MG63 (cell line): ENCODE results near the gene CHST3. TPM values are rescaled to one million over a fixed set of nuclear protein-coding genes. Genes with fewer than 3 reads are reported as not detected.
"Not testable (repeated sequence)": the region's sequence is repeated elsewhere in the genome, so short reads cannot be mapped to it uniquely, and the experiment has no call there.

Experiments
- DNase-seq: peaks from one replicate; pipeline ENCODE4 v3.0.0-alpha.2; 2020
- H3K27me3 ChIP-seq: fragments of 250-450 bp; sonication (Bioruptor Pico); 2 replicates; pipeline ENCODE4 v1.5.1; 2020; ENCODE audit warnings: mild to moderate bottlenecking, moderate library complexity
- H3K36me3 ChIP-seq: fragments of 250-450 bp; sonication (Bioruptor Pico); 2 replicates; pipeline ENCODE4 v1.5.1; 2020; ENCODE audit warnings: mild to moderate bottlenecking, moderate library complexity
- H3K4me3 ChIP-seq: fragments of 250-450 bp; sonication (Bioruptor Pico); 2 replicates; pipeline ENCODE4 v1.5.1; 2020; ENCODE audit warnings: mild to moderate bottlenecking, moderate library complexity
- H3K9me3 ChIP-seq: fragments of 250-450 bp; sonication (Bioruptor Pico); 2 replicates; pipeline ENCODE4 v1.5.1; 2020; ENCODE audit warnings: mild to moderate bottlenecking, moderate library complexity
- total RNA-seq: library from RNA; depleted of rRNA; stranded (reverse); fragments of >200 nt; shearing (Covaris generic); gene quantifications from 2 replicates; pipeline ENCODE4 v1.2.3, GENCODE V29; 2014; ENCODE audit warnings: low replicate concordance

The CHST3 gene
- total RNA-seq, 1 experiment from 2014 or later, result 21.7 TPM

DNA sequence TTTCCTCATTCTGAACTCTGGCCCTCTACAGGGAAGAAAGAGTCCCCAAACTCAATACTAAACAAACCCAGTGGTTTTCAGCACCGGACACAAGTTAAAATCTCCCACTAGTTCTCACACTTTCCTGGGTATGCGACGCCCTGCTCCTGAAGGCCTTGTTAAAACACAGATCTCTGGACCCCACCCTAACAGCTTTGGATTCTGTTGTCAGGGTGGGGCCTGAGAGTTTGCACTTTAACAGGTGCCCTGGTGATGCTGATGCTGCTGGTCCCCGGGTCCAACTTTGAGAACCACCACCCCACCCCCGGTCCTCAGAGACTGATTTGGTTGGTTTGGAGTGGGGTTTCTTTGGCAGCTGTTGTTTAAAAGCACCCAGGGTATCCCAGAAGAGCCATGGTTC lies 61.6 kb downstream of the CHST3 start:
- DNase-seq, result no peak
- Histone ChIP-seq H3K27me3 (no peaks in the 10 kb centered on the region), H3K9me3 (no peaks in the 10 kb centered on the region), H3K4me3 (no peak overlapping the region), H3K36me3 (no peaks in the 10 kb centered on the region)

DNA sequence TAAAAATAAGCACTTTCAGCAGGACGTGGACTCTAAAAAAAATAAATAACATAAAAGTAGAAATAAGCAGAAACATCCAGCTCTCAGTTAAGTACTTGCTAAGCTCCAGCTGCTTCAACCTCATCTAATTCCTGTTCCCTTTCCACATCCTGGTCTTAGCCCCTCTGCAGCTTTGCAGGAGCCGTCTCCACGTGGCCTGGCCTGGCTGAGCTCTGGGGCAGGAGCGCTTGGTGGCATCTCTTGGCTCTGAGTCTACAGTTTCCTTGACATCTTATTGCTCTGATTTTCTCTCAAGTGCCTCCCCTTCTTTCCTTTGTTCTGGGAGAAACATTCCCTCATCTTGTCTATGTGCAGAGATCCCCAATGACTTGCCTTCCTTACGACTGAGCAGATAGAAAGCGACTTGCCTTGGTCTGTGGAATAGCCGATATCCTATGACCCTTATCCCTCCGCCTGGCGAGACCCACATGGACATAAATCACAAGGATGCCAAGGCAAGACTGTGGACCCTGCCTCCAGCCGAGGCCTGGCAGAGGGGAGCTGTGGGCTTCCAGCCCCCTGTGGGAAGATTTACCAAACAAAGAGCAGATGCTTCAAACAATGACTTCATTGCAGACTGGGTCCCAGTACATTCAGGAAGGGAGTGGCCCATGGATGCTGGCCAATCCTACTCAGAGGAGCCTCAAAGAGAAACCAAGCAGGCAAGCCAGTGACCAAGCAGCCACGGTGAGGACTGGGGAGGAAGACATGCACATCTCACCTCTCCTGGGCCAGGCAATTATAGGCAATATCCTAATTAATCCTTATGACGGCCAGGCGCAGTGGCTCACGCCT lies 62.3 kb downstream of the CHST3 start:
- H3K27me3 ChIP-seq, result no peaks in the 10 kb centered on the region
- no peak overlapping the region for H3K4me3 ChIP-seq
- peak; percentile 86 for DNase-seq
- no peaks in the 10 kb centered on the region for H3K9me3 ChIP-seq
- H3K36me3 ChIP-seq, result no peaks in the 10 kb centered on the region

DNA sequence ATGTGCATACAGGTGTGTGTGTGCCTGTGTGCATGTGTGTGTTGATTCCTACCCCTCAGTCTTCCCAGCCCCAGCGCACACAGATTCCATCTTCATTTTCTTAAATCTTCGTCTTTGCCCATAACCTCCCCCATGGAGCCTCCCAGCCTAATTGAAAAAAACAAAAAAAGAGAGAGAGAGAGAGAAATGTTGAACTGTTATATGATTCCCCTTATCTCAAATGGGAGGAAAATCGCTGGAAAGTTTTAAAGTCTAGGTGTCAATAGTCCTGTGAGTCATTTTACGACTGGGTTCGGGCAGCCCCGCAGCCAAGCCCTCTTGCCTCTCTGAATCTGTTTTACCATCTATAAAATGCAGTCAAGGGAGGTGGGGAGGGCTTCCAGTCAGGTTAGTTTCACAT lies 63.3 kb downstream of the CHST3 start:
- DNase-seq, result peak; percentile 42
- Histone ChIP-seq H3K9me3 (no peaks in the 10 kb centered on the region), H3K4me3 (no peak overlapping the region), H3K36me3 (no peaks in the 10 kb centered on the region), H3K27me3 (no peaks in the 10 kb centered on the region)

DNA sequence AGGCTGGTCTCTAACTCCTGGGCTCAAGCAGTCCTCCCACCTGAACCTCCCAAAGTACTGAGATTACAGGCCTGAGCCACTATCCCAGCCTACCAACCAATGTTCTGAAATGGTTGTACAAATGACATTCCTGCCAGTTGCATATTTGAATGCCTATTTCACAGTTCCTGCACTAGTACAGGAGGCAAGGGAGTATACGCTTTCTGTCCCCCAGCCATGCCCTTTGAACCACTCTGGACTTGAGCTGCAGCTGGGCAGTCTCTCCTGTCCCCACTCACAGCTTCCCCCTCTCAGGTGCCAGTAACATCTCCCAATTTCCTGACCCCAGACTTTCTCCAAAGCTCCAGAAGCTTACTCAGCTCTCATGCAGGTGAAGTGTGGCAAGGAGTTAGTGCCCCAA lies 65.2 kb downstream of the CHST3 start:
- Histone ChIP-seq H3K9me3 (no peaks in the 10 kb centered on the region), H3K4me3 (no peak overlapping the region), H3K36me3 (no peaks in the 10 kb centered on the region), H3K27me3 (no peaks in the 10 kb centered on the region)
- DNase-seq, result no peak

DNA sequence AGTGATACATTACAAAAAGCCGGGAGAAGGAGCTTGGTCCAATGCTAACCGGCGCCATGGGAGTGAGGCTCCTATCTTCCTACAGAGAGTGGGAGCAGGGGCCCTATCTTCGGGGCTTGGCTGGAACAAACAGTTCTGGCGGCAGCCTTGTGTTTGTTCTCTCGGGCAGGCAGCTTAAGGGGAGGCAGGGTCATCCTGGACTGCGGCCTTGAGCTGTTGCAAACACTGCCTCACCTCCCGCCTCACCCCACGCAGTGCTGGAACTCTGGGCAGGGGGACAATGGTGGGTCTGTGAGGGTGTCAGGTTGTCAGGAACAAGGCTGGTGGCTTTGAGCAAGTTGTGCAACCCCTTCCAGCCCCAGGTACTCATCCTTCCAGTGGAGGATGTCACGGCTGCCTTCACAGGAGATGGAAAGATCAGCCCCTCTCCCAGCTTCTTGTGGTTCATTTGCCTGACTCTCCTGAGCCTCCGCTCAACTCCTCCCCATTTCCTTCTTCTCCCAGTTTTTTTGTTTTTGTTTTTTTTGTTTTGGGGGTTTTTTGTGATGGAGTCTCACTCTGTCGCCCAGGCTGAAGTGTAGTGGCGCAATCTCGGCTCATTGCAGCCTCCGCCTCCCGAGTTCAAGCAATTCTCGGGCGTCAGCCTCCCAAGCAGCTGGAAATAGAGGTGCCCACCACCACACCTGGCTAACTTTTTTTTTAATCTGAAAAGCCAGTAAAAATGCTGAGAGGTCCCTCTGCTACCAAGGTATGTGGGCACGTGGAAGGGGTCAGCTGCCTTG lies 66.8 kb downstream of the CHST3 start:
- no peaks in the 10 kb centered on the region for H3K27me3 ChIP-seq
- no peaks in the 10 kb centered on the region for H3K36me3 ChIP-seq
- H3K9me3 ChIP-seq, result no peaks in the 10 kb centered on the region
- H3K4me3 ChIP-seq, result no peak overlapping the region
- no peak for DNase-seq

DNA sequence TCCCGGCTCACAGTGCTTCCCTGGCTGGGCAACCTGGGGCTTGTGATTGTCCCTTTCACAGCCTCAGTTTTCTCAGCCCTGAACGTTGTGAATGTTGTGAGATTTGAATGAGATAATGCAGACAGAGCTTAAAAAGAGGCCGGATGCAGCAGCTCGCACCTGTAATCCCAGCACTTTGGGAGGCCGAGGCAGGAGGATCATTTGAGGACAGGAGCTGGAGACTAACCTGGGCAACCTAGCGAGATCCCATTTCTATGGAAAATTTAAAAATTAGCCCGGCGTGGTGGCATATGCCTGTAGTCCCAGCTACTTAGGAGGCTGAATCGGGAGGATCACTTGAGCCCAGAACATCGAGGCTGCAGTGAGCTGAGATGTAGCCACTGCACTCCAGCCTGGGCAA lies 67.5 kb downstream of the CHST3 start:
- H3K27me3 ChIP-seq, result no peaks in the 10 kb centered on the region
- DNase-seq, result no peak
- H3K4me3 ChIP-seq, result no peak overlapping the region
- H3K9me3 ChIP-seq, result no peaks in the 10 kb centered on the region
- no peaks in the 10 kb centered on the region for H3K36me3 ChIP-seq

DNA sequence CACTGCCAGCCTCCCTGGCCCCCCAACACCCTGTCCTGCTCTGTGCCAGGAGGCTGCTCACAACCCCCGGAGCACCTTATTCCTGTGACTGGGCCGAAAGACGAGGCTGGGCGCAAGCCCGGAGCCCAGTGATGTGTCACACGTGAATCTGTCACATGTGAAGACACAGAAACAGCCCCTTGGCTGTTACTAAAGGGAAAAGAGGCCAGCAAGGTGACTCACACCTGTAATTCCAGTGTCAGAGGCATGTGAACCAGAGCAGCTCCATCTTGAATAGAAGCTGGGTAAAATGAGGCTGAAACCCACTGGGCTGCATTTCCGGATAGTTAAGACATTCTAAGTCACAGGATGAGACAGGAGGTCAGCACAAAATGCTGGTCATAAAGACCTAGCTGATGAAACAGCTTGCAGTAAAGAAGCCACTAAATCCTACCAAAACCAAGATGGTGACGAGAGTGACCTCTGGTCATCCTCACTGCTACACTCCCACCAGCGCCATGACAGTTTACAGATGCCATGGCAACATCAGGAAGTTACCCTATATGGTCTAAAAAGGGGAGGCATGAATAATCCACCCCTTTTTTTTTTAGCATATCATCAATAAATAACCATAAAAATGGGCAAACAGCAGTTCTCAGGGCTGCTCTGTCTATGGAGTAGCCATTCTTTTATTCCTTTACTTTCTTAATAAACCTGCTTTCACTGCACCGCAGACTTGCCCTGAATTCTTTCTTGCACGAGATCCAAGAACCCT lies 68.4 kb downstream of the CHST3 start:
- H3K9me3 ChIP-seq, DNase-seq, H3K27me3 ChIP-seq, H3K36me3 ChIP-seq, H3K4me3 ChIP-seq: not testable (repeated sequence)

DNA sequence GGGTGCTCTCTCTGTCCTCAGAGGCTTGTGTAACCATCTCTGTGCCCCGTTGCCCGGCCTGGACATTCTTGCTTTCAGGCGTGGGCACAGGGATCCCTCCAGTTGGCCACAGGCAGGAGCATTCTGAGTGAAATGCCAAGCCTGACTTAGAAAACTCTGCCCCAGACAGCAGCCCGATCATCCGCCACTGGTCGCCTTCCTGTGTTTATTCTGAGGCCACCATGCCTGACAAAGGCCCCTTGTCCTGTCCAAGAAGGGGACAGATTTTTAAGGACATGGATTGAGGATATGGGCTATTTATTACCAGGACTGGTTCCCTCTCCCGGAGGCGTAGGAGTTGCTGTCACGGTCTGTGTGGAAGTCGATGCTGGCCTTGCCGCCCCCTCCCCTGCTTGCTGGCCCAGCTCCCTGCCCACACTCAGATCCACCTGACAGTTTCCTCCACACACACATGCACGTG lies 69.9 kb downstream of the CHST3 start:
- DNase-seq, result no peak
- no peaks in the 10 kb centered on the region for H3K9me3 ChIP-seq
- no peaks in the 10 kb centered on the region for H3K27me3 ChIP-seq
- no peaks in the 10 kb centered on the region for H3K36me3 ChIP-seq
- H3K4me3 ChIP-seq, result no peak overlapping the region

DNA sequence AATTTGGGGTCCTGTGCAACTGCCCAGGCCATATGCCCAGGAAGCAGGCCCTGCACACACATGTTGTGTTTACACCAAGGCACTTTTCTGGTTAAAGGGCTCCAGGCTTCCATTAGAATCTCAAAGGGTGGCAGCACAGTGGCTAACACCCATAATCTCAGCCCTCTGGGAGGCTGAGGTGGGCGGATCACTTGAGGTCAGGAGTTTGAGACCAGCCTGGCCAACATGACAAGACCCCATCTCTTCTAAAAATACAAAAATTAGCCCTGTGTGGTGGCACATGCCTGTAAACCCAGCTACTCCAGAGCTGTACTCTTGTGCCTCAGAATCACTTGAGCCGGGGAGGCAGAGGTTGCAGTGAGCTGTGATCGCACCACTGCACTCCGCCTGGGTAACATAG lies 70.6 kb downstream of the CHST3 start:
- no peak for DNase-seq
- Histone ChIP-seq H3K4me3 (no peak overlapping the region), H3K9me3 (no peaks in the 10 kb centered on the region), H3K27me3 (no peaks in the 10 kb centered on the region), H3K36me3 (no peaks in the 10 kb centered on the region)

DNA sequence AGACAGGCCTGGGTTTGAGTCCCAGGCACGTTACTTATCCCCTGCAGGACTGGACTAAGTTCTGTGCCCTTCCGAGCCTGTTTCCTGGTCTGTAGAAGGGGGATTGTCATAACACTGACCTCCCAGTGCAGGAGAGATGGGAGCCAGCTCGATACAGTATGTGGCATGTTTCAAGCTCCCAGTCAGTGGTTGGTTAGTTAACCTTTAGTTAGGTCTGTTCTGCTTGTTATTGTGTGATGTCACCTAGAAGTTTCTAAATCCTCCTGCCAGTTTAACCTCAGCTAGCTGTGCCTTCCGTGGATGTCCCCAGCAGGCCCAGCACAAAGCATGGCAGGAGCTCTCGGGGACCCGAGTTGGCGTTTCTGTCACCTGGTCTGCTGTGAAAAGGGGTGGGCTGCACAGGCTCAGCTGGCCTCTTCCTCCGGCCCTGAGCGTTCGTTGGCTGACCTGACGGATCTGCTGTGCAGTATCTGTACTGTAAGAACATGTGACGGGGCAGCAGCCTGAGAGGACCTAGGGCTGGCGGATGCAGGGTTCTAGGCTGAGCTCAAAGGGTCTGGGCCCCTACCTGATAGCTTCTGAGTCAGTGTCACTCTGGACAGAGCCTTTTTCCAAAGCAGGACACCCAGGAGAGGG lies 71.2 kb downstream of the CHST3 start:
- Histone ChIP-seq H3K9me3 (no peaks in the 10 kb centered on the region), H3K36me3 (no peaks in the 10 kb centered on the region), H3K27me3 (no peaks in the 10 kb centered on the region), H3K4me3 (no peak overlapping the region)
- DNase-seq, result no peak

DNA sequence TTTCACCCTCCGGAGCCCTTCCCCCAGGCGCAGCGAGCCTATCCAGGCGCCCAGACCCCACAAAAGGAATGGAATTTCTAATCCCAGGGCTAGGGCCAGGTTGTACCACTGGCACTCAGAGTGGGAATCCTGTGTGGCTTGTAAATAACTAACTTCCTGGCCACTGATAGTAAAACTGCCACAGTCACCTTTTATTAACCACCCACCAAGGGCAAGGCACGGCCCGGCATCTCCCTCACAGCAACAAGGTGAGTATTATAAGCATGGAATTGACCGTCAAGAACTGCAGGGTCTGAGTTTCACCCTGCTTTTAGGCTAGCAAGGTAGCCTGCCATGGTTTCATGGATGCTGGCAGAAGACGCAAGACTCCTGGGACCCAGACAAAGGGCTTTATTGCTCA lies 73.1 kb downstream of the CHST3 start:
- Histone ChIP-seq H3K36me3 (no peaks in the 10 kb centered on the region), H3K4me3 (no peak overlapping the region), H3K27me3 (no peaks in the 10 kb centered on the region), H3K9me3 (no peaks in the 10 kb centered on the region)
- no peak for DNase-seq

DNA sequence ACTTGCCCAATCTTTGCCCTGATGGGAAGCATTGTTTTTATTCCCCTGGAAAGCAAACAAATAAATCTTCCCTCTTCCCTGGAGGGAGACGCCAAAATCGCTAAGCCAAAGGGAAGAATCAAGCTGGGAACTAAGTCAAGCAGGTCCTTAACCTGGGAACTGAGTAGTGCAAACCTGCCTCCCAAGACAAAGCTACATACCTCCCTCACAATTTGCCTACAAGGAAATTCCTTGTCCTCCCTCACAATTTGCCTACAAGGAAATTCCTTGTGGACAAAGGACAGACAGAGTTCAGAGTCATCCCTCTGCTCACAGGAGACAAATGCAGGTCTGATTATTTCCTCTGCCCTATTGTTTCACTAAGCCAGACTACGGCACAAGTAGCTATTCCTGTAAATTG lies 73.6 kb downstream of the CHST3 start:
- no peak for DNase-seq
- Histone ChIP-seq H3K4me3 (no peak overlapping the region), H3K27me3 (no peaks in the 10 kb centered on the region)

DNA sequence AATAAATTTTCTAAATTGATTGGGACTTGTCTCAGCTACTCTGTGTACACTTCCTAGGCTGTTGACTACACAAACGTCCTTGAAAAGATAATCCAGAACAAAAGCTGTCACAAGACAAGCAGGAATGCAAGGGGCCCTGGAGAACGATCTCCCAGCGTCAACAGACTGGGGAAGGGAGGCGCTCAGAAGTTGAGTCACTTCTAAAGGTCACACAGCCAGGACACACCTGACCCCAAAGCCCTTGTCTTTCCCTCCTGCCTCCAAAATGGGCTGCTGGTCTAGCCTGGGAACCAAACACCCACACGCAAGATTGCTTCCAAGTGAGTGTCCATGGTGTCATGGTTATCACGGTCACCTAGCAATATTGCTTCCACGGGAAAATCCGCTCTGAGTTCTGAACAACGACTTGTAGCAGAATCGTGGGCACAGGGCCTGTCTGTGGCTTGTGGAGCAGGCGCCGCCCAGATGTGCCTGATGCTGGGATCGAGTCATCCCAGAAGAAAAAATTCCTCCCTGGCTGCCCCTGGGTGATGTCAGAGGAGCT lies 74.3 kb downstream of the CHST3 start:
- peak; percentile 51 for DNase-seq
- no peaks in the 10 kb centered on the region for H3K36me3 ChIP-seq
- H3K9me3 ChIP-seq, result no peaks in the 10 kb centered on the region
- H3K4me3 ChIP-seq, result no peak overlapping the region
- H3K27me3 ChIP-seq, result no peaks in the 10 kb centered on the region

More for the DNA sequence above, 73.6 kb downstream of the CHST3 start:
- H3K36me3 ChIP-seq, result no peaks in the 10 kb centered on the region
- no peaks in the 10 kb centered on the region for H3K9me3 ChIP-seq

DNA sequence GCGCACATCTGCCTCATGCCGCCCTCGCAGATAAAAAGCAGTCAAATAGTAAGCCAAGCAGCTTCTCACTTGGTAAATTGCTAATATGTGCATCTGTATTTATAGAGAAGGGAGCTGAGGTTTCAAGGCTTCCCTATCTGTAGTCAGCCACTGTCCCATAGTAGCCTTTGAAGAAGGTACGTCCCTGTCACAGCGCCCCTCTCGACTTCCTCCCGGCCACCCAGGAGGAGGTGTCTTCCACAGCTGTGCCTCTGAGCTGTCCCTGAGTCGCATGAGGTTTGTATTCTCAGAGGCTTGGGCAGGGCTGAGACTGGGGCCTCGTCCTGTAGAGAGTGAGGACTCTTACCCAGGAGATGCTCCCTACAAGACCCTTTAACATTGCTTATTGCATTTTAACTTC lies 75.2 kb downstream of the CHST3 start:
- Histone ChIP-seq H3K9me3 (no peaks in the 10 kb centered on the region), H3K4me3 (no peak overlapping the region), H3K27me3 (no peaks in the 10 kb centered on the region), H3K36me3 (no peaks in the 10 kb centered on the region)
- DNase-seq, result no peak

DNA sequence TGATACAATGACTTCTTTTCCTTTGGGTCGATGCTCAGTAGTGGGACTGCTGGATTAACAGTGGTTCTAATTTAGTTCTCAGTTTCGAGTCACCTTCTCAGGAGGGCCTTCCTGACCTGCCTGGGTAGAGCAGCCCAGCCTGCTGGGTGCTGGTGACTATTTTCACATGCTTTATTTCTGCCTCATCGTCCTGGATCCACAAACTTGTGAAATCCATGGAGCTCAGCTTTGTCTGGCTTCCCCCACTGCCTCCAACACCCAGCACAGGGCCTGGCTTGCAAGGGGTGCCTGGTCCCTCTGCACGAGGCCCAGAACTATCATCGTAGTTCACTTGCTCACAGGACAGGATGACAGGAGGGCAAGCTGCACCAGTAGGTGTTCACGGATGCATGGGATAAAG lies 77.3 kb downstream of the CHST3 start:
- Histone ChIP-seq H3K36me3 (no peaks in the 10 kb centered on the region), H3K9me3 (no peaks in the 10 kb centered on the region), H3K27me3 (no peaks in the 10 kb centered on the region), H3K4me3 (no peak overlapping the region)
- DNase-seq, result no peak

DNA sequence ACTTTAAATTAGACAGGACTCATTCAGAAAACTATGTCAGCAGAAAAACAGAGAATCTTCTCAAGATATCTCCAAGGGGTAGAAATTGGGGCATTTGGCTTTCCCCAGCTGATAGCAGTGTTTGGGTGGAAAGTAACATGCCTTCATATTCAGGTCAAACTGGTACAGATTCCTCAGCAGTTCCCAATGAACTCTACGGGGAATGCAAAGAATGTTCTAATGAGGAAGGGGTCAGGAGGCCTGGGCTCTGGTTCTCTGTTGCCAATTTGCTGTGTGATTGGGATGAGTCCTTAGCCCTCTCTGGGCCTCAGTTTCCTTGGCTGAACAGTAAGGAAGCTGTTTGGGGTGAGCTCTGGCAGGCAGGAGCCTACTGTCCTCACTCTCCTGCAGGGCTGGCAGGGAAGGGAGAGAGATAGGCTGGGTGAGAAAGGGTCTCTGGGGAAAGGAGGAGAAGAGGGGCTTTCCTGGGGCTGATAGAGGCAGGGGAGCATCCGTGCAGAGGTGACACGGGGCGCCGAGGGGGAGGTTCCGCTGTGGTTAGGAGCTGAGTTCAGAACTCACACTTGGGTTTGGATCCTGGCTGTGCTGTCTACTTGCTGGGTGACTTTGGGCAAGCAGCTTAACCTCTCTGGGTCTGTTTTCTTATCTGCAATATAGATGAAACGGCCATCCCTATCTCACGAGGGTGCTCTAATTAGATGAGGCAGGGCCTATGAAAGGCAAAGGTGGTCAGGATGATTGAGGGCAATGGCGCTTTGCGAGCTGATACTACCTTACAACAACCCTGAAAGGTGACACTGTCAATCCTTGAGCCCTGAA lies 79.0 kb downstream of the CHST3 start:
- Histone ChIP-seq H3K9me3 (no peaks in the 10 kb centered on the region), H3K27me3 (no peaks in the 10 kb centered on the region), H3K36me3 (no peaks in the 10 kb centered on the region), H3K4me3 (no peak overlapping the region)
- DNase-seq, result no peak
